Measurements from ENCODE around the gene SGTA.
"Not testable (repeated sequence)": the region's sequence is repeated elsewhere in the genome, so short reads cannot be mapped to it uniquely, and the experiment has no call there.

SGTA gene

GRCh38 chr19:2716275-2716650 lies 66.8 kb downstream of the SGTA start:
- Histone ChIP-seq H3K9me3 (ENCODE audit: insufficient read depth, low read depth, low read length) (peaks cover 8% of the 10 kb centered on the region; the same call in 1 of the 2 replicates), H3K36me3 (ENCODE audit: insufficient read depth, low read depth, low read length) (no peaks in the 10 kb centered on the region), H3K27me3 (ENCODE audit: insufficient read depth, low read length) (no peaks in the 10 kb centered on the region), H3K4me1 (ENCODE audit: insufficient read depth, low read length) (no peaks in the 10 kb centered on the region), H3K9ac (ENCODE audit: low read depth, low read length) (no peak overlapping the region), H3K4me3 (ENCODE audit: low read length) (no peak overlapping the region), H3K27ac (ENCODE audit: low read length) (no peak overlapping the region)

GRCh38 chr19:2715470-2716274 lies 67.4 kb downstream of the SGTA start:
- H3K9ac ChIP-seq (ENCODE audit: low read depth, low read length): no peak overlapping the region
- no peaks in the 10 kb centered on the region for H3K4me1 ChIP-seq (ENCODE audit: insufficient read depth, low read length)
- no peaks in the 10 kb centered on the region for H3K36me3 ChIP-seq (ENCODE audit: insufficient read depth, low read depth, low read length)
- H3K27ac ChIP-seq (ENCODE audit: low read length): no peak overlapping the region
- no peak overlapping the region for H3K4me3 ChIP-seq (ENCODE audit: low read length)
- H3K9me3 ChIP-seq (ENCODE audit: insufficient read depth, low read depth, low read length): peaks cover 8% of the 10 kb centered on the region; the same call in 1 of the 2 replicates
- no peaks in the 10 kb centered on the region for H3K27me3 ChIP-seq (ENCODE audit: insufficient read depth, low read length)

- no peak overlapping the region for H3K9ac ChIP-seq (ENCODE audit: low read depth, low read length)
- no peaks in the 10 kb centered on the region for H3K36me3 ChIP-seq (ENCODE audit: insufficient read depth, low read depth, low read length)
- no peaks in the 10 kb centered on the region for H3K27me3 ChIP-seq (ENCODE audit: insufficient read depth, low read length)
- H3K4me3 ChIP-seq (ENCODE audit: low read length): no peak overlapping the region
- no peaks in the 10 kb centered on the region for H3K4me1 ChIP-seq (ENCODE audit: insufficient read depth, low read length)
- H3K27ac ChIP-seq (ENCODE audit: low read length): no peak overlapping the region
- peaks cover 8% of the 10 kb centered on the region; the same call in 1 of the 2 replicates for H3K9me3 ChIP-seq (ENCODE audit: insufficient read depth, low read depth, low read length)
Measured at GRCh38 chr19:2714531-2715269, 68.4 kb downstream of the SGTA start.

GRCh38 chr19:2714102-2714501 lies 69.0 kb downstream of the SGTA start:
- not testable (repeated sequence) for H3K4me1 ChIP-seq (ENCODE audit: insufficient read depth, low read length); H3K9me3 ChIP-seq (ENCODE audit: insufficient read depth, low read depth, low read length); H3K27me3 ChIP-seq (ENCODE audit: insufficient read depth, low read length); H3K36me3 ChIP-seq (ENCODE audit: insufficient read depth, low read depth, low read length); H3K4me3 ChIP-seq (ENCODE audit: low read length); H3K27ac ChIP-seq (ENCODE audit: low read length); H3K9ac ChIP-seq (ENCODE audit: low read depth, low read length)

GRCh38 chr19:2713170-2713569 lies 69.9 kb downstream of the SGTA start:
- H3K4me3 ChIP-seq (ENCODE audit: low read length); H3K9me3 ChIP-seq (ENCODE audit: insufficient read depth, low read depth, low read length); H3K27me3 ChIP-seq (ENCODE audit: insufficient read depth, low read length); H3K27ac ChIP-seq (ENCODE audit: low read length); H3K36me3 ChIP-seq (ENCODE audit: insufficient read depth, low read depth, low read length); H3K9ac ChIP-seq (ENCODE audit: low read depth, low read length); H3K4me1 ChIP-seq (ENCODE audit: insufficient read depth, low read length): not testable (repeated sequence)

GRCh38 chr19:2711875-2712205 lies 71.2 kb downstream of the SGTA start:
- Histone ChIP-seq H3K27ac (ENCODE audit: low read length) (no peak overlapping the region), H3K4me3 (ENCODE audit: low read length) (no peak overlapping the region), H3K9me3 (ENCODE audit: insufficient read depth, low read depth, low read length) (peaks cover 8% of the 10 kb centered on the region; the same call in 1 of the 2 replicates), H3K36me3 (ENCODE audit: insufficient read depth, low read depth, low read length) (no peaks in the 10 kb centered on the region), H3K27me3 (ENCODE audit: insufficient read depth, low read length) (no peaks in the 10 kb centered on the region), H3K4me1 (ENCODE audit: insufficient read depth, low read length) (no peaks in the 10 kb centered on the region), H3K9ac (ENCODE audit: low read depth, low read length) (no peak overlapping the region)

- peaks cover 8% of the 10 kb centered on the region; the same call in 1 of the 2 replicates for H3K9me3 ChIP-seq (ENCODE audit: insufficient read depth, low read depth, low read length)
- no peak overlapping the region for H3K9ac ChIP-seq (ENCODE audit: low read depth, low read length)
- H3K4me1 ChIP-seq (ENCODE audit: insufficient read depth, low read length): no peaks in the 10 kb centered on the region
- H3K27me3 ChIP-seq (ENCODE audit: insufficient read depth, low read length): no peaks in the 10 kb centered on the region
- no peak overlapping the region for H3K4me3 ChIP-seq (ENCODE audit: low read length)
- no peaks in the 10 kb centered on the region for H3K36me3 ChIP-seq (ENCODE audit: insufficient read depth, low read depth, low read length)
- H3K27ac ChIP-seq (ENCODE audit: low read length): no peak overlapping the region
Measured at GRCh38 chr19:2711172-2711874, 71.8 kb downstream of the SGTA start.

- Histone ChIP-seq H3K36me3 (ENCODE audit: insufficient read depth, low read depth, low read length) (no peaks in the 10 kb centered on the region), H3K9ac (ENCODE audit: low read depth, low read length) (no peak overlapping the region), H3K4me1 (ENCODE audit: insufficient read depth, low read length) (peaks cover 7% of the 10 kb centered on the region; the same call in 1 of the 2 replicates), H3K4me3 (ENCODE audit: low read length) (no peak overlapping the region), H3K27ac (ENCODE audit: low read length) (no peak overlapping the region), H3K9me3 (ENCODE audit: insufficient read depth, low read depth, low read length) (no peaks in the 10 kb centered on the region), H3K27me3 (ENCODE audit: insufficient read depth, low read length) (peaks cover 11% of the 10 kb centered on the region)
Measured at GRCh38 chr19:2706251-2706650, 76.8 kb downstream of the SGTA start.

Data from iPS-20b (cell line).